ENCODE measurements around the gene NCKAP5.
A peak's percentile ranks its signal among the peaks of the same experiment; 100 is the strongest.

NCKAP5 gene

DNA sequence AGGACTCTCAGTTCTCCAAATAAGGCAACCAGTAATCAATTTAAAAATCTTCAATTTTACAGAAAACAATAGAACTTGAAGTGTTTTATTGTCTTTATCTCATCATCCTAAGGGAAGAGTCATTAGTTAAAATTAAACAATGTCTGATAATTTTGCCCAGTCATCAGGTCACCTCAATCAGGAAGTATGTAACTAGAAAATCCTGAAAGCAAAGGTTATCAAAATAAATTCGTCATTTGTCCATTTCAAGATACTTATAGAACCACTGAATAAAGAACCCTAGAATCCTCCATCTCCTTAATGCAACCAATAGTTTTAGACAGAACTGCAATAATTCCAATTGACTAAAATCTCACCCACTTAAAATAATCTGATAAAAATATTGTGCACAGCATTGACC, 115.2 kb downstream of the NCKAP5 start:
- no peak for DNase-seq

DNA sequence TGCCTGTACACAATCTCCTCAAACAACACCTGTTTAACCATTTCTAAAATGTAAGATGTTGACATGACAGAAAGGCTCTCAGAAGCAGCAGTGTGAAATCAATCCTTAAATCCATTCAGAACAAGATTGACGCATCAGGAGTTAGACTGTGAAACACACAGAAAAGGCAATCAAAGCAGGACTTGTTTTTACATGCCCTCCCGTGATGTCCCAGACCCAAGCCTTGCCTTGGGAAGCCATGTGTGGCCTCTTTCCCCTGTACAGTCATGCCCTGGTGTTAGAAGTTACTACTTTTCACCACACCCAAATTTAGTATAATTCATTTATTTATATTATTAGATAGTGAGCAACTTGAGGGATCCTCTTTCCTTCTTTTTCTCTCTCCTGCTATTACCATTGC, 115.7 kb downstream of the NCKAP5 start:
- no peak for DNase-seq

DNA sequence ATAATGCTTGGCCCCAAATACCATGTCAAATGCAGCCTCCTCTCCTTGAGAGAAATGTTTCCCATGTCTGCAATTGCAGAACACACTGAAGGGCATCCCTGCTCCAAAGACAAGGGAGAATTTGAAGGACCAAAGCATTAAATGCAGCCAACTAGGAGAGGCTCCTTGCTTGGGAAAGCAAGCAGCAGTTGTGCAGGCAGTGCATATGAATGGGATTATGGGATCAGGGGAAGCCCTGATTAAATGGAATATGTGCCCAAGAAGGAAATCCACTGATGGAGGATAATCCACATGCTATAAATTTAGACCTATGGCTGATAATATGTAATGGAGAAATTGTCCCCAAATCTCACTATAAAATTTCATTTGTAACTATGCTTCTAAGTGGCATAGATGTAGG, 116.1 kb downstream of the NCKAP5 start:
- DNase-seq, result no peak

DNA sequence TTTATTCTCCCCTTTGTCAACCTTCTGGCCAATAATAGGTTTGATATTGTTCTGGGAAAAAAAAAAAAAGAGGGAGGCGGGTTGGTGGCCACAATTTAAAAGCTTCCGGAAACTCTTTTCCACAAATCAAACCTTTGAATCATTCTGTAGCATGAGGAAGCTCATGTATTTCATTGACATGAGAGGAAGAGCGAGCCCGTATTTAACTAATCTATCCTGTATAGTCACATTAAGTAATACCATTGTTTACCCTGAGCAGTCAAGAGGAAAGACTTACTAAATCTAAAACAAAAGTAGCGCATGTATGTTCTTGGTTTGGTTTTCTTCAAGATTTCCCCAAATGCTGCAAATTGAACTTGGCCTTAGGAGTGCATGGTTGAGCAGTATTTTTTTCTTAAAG, 120.1 kb downstream of the NCKAP5 start:
- DNase-seq, result no peak

DNA sequence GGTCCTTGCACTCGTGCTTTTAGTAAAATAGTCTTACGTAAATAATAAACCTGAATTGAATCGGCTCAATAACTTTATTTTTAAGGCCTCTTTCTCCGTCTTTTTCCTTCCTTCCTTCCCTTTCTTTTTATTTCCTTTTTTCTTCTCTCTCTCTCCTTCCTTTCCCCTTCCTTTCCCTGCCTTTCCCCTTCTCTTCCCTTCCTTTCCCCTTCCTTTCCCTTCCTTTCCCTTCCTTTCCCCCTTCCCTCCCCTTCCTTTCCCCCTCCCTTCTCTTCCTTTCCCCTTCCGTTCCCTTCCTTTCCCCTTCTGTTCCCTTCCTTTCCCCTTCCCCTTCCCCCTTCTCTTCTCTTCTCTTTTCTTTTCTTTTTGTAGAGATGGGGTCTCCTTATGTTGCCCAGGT, 121.0 kb downstream of the NCKAP5 start:
- DNase-seq, result no peak

DNA sequence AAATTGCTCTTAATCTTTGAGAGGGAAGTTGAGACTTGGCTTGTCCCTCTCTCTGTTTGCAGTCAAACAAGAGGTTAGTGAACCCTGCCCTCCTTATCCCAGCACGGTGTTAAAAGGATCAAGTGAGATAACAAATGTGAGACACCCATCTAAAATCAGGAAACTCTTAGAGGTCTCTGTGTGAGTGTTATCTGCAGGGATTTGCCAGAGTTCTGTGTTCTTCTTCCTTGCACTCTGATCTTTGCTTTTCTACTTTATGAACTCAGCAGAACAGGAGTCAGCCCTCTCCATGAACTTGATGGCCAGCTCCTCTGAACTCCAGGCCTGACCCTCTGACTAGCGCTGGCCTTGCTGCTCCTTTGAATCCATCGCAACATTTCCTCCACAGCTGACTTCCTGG, 123.8 kb downstream of the NCKAP5 start:
- no peak for DNase-seq

DNA sequence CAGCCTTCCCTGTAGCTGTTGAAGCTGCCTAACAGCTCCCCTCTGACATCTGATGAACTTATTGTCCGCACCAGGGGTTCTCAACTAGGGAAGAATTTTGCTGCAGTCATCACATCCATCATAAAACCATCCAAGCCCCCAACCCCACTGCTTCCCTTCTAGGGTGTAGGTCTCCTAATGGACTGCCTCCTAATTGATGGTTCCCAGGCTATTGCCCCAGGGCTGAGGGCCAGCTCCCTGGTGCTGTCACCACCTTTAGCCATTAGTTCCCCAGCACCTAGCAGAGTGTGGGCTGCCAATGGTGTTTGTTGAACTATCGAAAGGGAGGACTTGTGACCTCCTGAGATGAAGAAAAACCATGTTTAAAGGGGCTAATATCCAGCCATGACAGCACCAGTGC, 125.9 kb downstream of the NCKAP5 start:
- DNase-seq, result no peak

DNA sequence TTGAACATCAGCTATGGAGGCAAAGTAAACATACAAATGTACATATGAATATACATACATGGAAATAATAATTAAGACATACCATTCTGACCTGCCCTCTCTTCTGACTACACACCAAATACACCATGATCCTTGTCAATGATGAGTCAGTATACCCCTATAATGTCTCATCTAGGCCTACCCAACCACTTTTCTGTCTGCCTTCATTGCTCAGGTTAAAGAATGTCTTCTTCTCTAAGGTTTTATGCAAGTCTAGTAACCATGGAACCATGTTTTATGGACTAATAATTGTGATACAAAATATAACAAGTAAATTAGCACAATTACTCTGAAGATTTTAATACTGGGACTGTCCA, 128.7 kb downstream of the NCKAP5 start:
- peak; percentile 19 for DNase-seq

DNA sequence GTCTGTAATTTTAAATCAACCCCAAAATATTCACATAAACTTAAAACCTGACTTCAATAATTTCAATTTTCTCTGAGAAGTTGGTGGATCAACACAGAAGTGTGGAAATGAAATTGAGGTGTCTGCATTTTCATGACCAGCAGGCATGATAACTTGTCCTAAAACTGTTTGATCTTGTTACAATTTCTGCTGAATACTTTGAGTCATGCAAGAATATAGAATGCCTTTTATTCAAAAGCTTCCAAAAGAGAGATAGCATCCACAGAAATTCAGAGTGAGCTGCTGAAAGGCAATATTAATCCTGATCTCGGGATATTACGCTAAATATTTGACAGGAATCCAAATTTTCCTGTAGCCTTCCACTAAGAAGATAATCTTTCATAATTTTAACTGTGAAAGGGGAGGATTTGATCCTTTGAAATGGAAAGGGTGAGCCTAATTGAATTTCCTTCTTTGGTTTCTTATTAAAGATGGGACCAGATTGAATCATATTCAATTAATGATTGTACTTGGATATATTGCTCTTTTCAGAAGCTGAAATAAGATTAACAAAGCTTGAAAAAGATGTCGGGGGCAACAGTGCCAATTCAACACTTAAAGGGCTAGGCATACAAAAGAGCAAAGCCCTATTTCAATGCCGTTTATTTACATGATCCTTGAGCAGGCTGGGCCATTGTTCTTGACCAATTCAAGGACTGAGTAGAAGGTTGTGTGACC, 129.3 kb downstream of the NCKAP5 start:
- peak; percentile 19 for DNase-seq

DNA sequence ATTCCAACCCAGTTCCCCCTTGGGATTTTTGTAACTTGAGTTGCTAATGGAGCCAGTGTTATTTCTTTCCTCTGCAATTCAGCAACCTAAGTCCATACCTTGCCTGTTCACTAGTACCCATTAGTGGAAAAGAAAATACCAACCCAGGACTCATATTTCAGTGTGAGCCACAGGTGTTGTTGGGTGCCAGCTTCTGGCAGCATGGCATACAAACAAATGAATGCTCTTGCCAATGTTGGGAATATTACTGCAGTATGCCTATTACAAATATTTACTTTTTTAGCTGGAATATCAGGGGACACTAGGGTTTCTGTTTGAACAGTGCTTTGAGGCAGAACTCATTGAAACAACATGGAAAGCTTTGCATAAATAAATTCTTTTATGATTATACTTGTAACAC, 130.2 kb downstream of the NCKAP5 start:
- peak; percentile 62 for DNase-seq

DNA sequence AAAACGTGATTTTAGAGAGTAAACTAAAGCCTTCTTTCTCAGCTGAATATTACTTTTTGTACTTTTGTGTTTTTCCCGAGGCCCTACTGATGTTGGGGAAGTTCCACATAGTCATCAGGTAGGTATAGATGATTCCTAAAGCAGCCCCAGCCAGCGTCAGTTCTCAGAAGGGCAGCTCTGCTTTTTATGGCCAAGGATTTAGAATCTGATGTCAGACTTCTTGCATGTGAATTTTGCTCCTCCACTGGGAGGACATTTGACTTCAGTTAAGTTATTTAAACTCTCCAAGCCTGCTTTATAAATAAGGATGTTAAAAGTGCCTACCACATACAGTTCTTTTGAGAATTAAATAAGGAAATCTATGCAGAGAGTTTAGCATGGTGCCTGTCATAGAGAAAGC, 130.8 kb downstream of the NCKAP5 start:
- DNase-seq, result no peak

DNA sequence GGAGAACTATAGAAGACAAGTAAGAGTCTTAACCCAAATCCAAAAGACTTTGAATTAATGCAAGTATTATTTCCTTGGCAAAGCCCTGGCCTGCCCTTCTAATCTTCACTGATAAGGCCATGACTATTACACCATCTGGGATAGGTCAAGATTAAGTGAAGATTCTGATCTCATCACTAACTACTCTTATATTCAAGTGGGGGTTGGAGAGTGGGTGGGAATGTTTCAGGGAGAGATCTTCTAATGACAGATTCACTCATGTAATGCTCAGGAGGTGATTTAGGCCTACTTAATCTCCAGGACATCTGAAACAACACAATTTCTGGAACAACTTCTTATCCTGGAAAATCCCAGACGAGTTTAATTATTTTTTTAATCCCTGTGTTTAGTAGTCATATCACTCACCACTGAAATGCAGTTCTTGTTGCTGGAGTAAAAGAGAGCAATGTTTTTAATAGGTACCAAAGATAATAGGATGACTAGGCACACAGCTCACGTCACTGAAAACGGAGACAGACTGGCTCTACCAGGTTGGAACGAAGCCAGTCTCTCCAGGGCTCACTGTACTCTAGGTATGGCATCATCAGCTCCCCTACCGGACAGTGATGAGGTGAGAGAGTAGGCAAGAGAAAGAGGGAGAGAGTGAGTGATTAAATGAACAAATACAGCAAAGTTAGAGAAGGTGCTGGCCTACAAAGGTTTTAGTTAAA, 133.1 kb downstream of the NCKAP5 start:
- peak; percentile 81 for DNase-seq

DNA sequence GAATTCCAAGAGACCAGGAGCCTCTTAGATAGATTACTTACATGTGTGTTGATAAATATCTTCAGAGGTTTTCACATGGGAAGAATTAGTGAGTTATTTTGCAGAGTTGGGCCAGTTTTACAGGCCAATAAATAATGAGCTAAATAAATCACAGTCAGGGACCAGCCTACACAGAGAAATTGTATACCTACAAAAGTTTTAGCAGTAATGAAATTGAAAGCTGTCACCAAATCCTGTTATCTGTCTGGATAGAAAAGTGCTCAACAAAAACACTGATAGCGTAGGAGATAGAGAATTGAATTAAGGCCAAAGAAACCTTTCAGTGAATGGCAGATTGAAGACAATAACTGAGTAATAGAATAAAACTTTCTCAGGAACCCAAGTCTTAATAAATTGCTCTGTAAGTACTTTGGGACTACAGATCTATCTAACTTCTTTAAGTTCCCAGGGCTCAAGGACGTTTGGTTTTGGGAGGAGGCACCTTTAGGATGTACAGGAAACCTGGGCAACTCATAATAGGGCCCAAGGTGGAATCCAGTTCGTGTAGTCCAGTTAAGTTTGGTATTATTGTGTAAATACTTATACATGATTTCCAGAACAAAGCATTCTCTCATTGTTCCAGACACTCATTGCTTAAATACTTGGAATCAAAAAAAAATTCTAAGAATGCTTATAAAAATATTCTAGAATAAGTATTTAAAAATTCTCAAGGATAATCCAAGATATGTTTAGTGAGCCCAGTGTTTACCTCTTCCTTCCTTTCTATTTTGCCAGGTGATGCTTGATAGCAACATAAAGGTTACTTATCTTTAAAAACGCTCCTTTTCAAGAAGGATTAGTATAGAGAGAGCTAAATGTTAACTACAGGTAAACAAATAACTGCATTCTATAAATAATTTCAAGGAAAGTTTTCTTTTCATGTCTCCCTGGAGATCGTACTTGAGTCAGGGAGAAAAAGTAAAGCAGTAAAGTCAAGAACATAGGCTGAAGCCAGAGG, 134.5 kb downstream of the NCKAP5 start:
- DNase-seq, result no peak

DNA sequence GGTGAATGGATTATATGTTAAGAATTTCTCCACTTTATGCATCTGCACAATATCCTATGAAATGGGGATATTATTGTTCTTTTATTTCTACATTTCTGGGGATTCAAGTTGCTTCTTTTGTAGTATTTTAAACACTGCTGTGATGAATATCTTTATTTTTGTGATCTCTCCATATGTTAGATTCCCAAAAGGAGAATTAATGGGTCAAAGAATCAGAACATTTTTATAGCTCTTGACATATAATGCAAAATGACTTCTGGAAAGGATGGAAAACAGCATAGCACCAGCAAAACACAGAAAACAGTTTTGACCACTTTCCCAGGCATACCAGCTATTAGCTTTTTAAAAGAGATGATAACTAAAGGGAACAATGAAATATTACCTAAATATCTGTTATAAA, 135.5 kb downstream of the NCKAP5 start:
- DNase-seq, result no peak

DNA sequence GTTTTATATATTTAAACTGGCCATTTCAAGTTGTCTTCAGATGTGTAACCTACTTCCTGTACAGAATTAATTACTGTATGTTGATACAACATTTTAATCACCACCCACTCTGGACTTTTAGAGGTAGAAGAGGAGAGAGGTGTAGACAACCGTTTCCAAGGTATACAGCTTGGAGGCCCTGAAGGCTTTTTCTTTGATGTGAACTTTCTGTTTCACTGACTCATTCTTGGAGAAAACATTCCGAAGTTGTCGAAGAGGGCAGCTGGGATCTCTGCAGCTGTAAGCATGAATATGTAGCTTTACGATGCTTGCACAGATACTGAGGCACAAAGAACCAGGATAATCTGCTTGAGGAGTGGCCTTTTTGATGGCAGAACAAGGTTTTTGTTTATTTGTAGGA, 137.0 kb downstream of the NCKAP5 start:
- no peak for DNase-seq

DNA sequence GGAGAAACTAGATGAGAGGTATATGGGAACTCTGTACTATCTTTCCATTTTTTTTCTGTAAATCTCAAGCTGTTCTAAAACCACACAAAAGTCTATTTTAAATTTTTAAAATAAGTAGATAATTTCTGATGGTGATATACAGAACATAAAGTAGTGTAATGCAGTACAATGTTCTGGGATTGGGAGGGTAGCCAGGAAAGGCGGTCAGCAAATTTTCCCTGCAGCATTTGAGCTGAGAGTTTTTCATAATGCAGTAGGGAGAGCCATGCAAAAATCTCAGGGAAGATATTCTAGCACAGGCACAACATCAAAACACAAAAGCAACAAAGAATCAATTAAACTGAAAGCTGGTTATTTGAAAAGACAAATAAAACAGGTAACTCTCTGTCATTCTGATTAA, 141.5 kb downstream of the NCKAP5 start:
- no peak for DNase-seq

DNA sequence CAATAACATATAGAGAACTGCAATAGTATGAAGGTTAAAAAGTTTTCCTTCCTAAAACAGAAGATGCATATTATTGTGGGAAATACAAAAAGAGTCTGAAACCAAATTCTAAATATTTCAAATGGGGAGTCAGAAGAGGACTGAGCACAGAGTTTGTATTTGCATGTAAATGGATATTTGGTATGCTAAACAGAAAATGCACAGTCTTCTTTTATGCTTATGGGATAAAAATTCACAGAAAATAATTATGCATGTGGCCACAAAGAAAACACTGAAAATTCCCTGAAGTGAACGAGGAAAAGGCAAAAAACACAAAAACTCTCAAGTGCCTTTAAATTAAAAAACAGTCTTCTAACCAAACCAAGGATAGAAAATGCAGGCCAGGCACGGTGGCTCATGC, 142.7 kb downstream of the NCKAP5 start:
- no peak for DNase-seq

DNA sequence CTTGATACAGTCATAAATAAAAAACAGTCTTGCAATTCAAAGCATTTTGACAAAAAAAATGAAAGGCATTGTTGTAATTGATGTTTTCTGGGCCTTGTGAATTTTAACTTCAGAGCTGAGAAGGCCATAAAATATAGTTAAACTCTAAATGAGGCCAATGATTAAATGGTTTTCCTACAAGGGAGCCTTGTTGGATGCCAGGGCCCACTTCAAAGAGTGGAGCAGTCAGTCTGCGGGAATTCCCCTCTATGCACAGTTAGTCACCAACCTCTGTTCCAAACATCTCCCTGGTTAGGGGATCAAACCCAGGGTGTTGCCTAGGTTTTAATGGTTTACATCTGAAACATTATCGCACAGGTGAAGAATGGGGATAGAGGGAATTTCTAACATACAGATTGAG, 143.4 kb downstream of the NCKAP5 start:
- DNase-seq, result no peak

DNA sequence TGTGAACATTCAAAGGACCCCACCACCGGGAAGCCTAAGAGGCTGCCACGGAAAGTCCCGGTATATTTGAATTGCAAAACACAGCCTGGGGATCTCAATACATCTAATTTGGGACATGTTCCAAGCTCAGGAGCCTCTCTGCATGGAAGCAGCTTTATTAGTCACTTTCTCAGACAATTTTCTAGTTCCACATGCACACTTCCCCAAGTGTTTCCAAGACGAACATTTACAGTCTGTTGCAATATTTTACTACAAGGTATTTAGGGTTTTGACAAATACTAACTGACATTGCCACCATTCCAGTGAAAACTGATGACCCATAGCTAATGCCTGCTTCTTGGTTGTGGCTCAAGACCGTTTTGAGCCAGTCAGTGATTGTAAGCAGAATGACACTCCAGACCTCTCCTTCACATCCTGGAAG, 145.3 kb downstream of the NCKAP5 start:
- DNase-seq, result no peak

DNA sequence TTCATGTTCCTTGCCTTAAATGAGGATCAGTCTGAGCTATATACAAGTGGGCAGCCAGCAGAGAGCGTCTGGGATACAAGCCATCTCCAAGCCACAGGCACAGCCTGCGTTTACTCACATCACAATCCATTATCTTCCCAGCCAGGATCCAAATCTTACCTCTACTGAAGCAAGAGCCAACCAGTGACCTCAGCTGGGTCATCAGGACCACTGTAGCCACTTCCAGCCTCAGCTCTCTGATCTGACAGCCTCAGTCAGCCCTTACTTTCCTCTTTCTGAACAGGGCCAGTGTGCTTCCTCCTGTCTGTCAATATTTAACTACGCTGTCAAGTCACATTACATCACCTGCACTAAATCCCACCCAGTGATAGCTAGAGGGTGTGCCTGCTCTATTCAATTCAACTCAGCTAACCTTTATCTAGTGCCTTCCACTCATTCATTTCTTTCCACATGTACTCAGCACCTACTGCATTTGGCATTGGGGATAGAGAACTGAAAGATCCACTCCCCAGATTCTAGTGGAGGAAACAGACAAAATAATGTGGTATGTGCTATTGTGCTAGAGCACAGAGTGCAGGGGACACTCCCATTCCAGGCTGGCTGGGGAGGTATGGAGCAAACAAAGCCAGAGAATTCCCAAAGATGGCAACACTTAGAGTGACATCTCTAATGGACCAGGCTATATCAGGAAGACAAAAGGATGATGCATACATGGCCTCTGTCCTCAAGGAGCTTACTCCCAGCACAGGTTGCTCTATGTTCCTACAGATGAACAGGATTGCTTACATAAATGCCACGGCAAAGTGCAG, 146.5 kb downstream of the NCKAP5 start:
- peak; percentile 43 for DNase-seq

DNA sequence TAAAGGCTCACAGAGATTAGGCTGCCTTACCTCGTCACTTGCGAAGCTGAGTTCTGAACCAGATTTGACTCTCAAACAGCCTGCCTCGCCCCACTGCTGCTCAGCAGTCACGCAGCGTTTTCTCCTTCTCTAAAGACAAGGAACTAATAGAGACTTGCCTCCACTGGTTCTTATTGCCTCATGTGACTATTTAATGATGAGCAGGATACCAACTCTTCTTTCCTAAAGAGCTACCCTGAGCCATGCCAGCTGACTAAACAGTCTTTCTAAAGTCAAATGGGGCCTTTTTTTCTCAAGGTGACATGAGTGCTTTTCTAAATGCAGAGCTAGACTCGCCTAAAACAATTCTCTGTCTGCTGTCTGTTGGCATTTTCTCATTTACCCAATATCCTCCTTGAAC, 147.5 kb downstream of the NCKAP5 start:
- DNase-seq, result no peak

DNA sequence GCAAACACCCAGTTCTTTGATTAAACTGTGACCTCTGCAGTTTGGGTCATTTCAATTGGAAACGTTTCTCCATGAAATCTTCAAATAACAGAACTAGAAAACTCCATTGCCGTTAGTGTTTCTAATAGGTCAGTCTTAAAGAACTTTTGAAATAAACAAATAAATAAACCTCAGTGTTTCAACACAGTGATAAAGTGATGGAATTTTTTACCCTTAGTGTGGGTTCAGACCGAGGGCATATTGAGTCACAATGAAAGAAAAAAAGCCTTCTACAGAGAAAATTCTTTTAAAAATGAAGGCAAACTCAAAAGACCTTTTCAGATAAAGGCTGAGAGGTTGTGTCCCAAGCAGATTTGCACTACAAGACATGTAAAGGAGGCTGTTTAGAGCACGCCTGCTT, 149.6 kb downstream of the NCKAP5 start:
- DNase-seq, result no peak

DNA sequence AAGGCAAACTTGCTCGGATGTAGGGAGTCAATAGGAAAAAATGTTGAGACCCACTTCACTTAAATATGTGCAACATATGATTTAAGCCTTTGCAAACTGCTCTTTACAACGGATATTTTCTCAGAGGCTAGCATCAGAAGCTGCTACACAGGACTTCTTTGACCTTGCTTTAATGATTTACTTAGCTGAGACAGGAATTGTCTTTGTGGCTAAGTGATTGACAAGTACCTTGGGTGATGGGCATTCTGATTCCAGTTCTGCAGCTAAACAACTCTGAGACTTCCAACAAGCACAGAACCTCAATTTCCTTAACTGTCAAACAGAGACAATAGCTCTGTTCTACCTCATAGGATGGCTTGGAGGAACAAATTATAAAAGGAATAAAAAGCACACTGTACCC, 150.2 kb downstream of the NCKAP5 start:
- DNase-seq, result no peak
